ENCODE measurements around the gene EVI5L.
"Not testable (repeated sequence)": the region's sequence is repeated elsewhere in the genome, so short reads cannot be mapped to it uniquely, and the experiment has no call there.

Gene EVI5L

DNA sequence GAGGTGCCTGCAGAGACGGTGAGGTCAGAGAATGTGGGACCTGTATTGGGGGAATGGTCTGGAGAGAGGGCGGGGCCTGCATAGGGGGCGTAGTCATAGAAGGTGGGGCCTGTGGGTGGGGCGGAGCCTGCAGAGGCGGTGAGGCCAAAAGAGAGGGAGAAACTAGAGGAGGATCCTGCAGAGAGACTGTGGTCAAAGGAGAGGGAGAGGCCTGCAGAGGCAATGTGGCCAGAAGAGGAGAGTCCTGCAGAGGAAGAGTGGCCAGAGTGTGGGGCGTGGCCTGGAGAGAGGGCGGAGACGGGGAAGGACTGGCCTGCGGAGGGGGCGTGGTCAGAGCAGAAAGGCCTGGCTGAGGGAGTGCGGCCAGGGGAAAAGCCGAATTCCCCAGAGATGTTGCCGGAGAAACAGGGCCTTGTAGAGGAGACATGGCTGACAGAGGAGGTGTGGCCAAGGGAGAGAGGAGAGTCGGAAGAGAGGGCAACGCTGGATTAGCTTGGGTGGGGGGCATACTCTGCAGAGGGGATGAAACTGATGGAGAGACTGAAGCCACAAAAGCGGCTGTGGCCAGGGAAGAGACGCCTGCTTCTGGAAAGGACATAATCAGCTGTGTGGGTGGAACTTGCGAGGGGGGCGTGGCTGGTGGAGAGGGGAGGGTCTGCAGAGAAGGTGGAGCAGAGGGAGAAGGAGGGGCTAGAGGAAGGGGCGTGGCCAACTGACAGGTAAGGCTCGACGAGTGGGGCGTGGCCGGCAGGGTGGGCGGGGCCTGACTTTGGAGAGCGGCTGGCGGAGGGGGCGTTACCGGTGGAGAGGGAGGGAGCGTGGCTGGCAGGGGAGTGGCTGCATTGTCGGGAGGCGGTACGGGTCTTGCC, 41.7 kb downstream of the EVI5L start:
- DNase-seq (ENCODE audit: extremely low read depth in 1 of 2, low read depth in 1 of 2), result peak; percentile 61 to 88

DNA sequence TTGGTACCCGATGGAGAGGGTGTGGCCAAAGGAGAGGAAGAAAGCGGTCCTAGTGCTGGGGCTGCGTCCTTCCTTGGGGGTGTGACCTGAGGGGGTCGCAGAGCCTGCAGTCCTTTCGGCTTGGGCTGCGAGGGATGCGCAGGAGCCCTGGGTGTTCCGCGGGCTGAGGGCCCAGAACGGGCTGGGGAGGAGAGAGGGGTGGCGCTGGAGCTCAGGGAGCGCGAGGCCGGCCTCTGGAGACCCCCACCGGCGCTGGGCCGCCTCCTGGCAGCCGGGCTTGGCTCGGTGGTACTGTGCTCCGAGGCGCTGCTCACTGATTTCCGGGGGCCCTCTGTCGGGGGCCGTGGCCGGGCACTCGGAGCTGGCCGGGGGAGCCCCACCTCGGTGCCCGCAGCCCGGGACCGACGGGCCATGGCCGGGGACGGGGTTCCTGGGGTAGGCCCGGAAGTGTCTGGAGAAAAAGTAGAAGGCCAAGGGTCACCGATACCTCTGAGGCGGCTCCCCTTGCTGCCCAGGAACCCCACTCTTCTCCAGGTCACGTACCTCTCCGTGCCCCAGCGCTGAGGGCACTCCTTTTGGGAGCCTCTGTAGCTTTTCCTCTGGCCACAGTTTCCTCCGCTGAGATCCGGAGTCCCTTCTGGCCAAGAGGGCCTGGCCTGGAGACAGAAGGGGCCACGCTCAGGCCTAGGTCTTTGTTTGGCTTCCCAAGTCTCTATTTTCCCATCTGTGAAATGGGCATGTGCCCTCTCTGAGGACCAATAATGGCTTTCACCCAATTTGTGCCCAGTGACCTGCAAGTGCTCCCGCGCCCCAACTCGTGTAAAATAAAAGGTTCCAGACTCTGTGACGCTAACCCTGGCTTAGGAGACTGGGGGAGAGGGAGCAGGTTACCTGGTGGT, 42.5 kb downstream of the EVI5L start:
- no peak for DNase-seq (ENCODE audit: extremely low read depth in 1 of 2, low read depth in 1 of 2)

DNA sequence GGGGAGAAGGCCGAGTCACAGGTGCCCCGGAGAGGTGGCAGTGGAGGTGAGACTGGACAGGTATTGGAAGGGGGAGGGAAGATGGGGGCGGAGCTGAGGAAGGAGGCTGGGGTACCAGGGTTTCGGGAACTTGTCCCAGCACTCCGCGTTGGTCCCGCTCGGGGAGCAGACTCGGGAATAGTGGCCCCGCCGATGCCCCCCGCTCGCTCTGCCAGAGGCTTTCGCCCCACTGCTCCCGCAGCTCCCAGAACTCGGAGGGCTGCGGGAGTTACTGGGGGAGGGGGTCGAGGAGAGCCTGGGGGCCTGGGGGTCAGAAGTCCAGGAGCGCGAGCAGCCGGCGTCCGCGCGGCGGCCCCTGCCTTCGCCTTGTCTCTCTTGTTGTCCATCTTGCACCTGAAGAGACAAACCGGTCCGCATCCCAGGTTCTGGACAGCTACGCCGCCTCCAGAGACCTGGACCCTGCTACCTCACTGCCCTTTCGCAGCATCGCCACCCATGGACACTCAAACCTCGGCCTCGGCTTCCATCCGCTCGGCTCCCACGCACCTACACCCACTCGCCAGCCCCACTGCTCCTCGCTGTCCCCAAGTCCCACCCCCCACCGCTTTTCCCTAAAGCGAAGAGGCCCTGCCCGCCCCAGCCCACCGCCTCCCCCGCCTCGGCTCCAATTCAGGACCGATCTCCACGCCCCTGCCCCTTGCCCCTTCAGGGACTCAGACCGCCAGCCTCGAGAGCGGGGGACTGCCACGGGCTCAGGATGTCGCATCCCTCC, 43.5 kb downstream of the EVI5L start:
- no peak for DNase-seq (ENCODE audit: extremely low read depth in 1 of 2, low read depth in 1 of 2)

DNA sequence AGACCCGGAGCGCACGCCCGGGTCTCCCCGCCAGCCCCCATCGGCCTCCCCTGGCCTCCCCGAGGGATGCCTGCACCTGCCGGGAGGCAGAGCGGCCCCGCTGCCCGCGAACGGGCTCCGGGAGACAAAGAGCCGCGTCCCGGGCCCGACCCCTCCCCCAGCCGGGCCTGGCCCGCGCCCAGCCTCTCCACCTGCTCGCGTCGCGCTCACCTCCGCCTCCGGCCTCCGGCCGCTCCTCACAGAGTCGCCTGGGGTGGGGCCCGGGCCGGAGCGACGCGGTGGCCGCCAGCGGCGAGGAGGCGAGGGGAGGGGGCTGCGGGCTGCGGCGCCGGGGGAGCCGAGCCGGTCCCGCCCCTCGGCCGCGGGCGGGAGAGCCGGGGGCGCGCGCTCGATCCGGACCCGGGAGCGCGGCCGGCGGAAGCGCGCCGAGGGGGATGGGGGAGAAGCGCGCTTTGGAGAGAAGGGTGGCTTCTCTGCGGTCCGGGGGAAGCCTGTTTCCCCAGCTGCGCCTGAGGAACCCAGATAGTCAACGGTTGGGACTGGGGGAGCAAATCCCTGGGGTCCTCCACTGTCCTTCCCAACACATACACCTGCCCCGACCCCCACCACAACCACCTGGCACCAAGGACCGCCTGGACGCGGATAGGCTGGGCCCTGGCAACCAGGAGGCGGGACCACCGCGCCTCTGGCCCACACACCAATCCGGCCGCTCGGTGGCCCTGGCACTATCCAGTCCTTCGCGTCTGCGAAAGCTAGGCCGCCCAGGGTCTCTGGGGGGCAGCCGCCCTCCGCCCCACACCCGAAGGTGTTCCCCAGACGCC, 44.3 kb downstream of the EVI5L start, which contains the start of gene PRR36:
PRR36 (minus strand) TSS at position 315 of the 821 bp plus-strand sequence. CDS start 701 bp downstream, outside the sequence.
- DNase-seq (ENCODE audit: extremely low read depth in 1 of 2, low read depth in 1 of 2), result no peak

DNA sequence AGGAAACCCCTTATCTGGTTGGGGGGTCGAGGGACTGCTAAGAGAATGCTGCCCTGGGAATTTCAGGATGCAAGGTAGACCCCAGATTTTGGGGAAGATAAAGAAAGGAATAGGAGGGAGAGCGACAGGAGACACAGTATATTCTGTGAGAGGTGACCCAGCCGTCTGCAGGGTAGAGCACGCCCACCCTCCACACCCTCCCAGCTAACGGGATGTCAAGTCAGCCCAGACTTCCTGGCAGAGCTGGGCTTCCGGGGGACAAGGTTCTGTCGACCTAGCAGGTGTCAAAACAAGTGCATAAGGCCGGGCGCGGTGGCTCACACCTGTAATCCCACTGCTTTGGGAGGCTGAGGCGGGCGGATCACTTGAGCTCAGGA, 44.9 kb downstream of the EVI5L start:
- DNase-seq (ENCODE audit: extremely low read depth in 1 of 2, low read depth in 1 of 2), result no peak

DNA sequence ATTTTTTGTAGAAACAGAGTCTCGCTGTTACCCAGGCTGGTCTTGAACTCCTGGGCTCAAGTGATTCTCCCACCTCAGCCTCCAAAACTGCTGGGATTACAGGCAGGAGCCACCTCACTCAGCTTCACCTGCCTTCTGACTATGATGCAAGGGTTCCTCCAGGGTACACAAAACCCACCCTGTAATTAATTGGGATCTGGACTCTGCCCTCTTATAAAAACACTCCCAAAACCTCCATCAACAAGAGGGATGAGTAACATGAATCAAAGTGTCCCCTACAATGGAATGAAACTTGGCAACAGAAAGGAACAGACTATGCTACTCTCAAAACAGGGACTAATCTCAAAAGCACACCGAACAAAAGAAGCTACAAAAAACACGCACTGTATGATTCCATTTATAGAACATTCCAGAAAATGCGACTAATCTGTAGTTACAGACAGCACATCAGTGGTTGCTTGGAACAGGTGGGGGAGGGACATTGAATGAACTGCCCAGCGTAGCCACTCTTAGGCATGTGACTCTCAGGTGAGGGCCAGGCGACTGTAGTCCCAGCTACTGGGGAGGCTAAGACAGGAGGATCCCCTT, 47.3 kb downstream of the EVI5L start:
- no peak for DNase-seq (ENCODE audit: extremely low read depth in 1 of 2, low read depth in 1 of 2)

DNA sequence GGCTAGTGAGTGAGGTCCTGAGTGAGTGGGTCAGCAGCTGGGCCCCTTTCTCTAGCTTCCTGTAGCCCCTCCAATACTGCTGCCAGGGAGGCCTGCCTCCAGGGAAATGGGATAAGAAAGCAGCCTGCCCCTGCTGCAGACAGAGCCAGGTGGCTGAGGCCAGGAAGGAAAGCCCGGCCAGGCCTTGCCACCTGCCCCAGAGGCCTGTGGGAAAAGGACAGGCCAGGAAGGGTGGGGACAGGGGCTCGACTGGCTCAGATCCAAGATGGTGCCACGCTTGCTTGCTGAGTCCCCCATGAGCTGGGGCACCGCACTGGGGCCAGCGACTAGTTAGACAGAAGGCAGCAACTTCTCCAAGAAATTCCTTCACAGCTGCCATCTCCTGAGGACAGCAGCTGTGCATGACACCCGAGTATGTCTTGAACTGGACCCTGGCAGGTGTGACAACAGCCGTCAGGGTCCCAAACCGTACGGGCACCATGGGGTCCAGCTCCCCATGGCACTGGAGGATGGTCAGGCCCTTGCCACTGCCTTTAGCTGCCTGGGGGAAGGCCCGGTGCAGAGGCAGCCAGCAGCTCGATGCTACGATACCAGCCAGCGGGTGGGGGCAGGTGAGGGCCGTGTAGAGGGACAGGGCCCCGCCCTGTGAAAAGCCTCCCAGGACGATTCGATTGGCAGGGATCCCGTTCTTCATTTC, 49.2 kb downstream of the EVI5L start:
- DNase-seq (ENCODE audit: extremely low read depth in 1 of 2, low read depth in 1 of 2), result no peak

DNA sequence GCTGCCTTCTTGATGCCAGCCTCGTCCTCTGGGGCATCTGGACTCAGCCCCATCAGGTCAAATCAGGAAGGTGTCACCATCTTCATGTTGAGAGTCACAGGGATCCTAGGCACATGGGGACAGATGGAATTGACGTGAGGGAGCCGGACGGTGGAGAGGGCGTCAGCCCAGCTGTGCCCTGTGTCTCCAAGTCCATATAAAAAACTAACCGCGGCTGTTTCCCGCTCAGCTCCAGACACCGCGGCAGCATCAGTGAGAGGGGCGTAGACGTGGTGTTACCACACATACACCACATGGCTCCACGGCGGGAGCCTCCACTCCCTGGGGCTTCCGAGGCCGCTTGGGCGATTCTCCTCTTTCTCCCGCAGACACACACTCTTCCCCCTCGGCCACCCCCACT, 49.8 kb downstream of the EVI5L start:
- no peak for DNase-seq (ENCODE audit: extremely low read depth in 1 of 2, low read depth in 1 of 2)

DNA sequence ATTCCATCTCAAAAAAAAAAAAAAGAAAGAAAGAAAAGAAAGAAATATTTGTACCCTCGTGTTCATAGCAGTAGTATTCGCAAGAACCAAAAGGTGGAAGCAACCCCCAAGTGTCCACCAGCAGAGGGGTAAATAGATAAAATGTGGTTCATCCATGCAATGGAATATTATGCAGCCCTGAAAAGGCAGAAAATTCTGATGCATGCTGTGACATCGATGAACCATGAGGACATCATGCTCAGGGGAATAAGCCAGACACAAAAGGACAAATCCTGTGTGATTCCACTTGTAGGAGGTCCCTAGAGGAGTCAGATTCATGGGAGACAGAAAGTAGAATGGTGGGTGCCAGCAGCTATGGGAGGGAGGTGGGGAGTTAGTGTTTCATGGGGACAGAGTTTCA, 51.9 kb downstream of the EVI5L start:
- no peak for DNase-seq (ENCODE audit: extremely low read depth in 1 of 2, low read depth in 1 of 2)

DNA sequence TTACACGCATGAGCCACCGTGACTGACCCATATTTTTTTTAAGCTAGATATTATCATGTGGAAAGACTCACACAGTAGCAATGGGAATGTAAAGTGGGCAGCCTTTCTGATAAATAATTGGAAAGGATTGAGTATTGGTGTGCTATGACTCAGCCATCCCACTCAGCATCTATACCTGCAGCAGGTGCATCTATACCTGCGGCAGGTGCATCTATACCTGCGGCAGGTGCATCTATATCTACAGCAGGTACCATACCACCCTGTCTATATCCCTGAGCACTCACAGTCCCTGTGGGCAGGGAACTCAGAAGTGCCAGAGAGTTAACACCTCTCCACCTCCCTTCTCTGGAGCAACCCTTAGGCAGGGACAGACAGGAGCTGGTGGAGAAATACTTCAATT, 53.1 kb downstream of the EVI5L start:
- DNase-seq (ENCODE audit: extremely low read depth in 1 of 2, low read depth in 1 of 2), result no peak

DNA sequence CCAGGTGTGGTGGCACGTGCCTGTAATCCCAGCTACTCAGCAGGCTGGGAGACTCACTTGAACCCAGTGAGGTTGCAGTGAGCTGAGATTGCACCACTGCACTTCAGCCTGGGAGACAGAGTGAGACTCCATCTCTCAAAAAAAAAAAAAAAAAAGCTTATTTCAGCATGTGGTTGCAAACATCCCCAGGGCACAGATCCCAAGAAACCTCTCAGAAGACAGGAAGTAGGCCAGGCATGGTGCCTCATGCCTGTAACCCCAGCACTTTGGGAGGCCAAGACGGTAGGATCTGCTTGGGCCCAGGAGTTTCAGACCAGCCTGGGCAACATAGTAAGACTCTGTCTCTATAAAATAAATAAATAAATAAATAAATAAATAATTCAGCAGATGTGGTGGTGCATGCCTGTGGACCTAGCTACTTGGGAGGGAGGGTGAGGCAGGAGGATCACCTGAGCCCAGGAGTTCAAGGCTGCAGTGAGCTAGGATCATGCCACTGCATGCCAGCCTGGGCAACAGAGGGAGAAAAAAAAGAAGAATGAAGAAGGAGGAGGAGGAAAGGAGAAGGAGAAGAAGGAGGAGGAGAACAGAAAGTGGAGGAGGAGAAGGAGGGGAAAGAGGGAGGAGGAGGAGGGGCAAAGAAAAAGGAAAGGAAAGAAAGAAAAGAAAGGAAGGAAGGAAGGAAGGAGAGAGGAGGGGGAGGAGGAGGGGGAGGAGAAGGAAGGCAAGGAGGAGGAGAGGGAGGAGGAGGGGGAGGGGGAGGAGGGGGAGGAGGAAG, 54.0 kb downstream of the EVI5L start:
- DNase-seq (ENCODE audit: extremely low read depth in 1 of 2, low read depth in 1 of 2), result no peak

DNA sequence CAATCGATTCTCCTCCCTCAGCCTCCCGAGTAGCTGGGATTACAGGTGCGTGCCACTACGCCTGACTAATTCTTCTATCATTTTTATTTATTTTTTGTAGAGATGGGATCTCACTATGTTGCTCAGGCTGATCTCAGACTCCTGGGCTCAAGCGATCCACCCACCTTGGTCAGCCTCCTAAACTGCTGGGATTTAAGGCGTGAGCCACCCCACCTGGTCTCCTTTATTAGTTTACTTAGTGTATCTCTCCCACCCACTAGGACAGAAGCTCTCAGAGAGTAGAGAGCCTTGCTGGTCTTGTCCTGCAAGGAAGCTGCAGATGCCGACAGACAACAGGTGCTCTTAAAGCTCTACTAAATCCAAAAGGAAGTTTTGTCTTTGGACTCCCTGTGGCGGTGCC, 55.8 kb downstream of the EVI5L start:
- no peak for DNase-seq (ENCODE audit: extremely low read depth in 1 of 2, low read depth in 1 of 2)

DNA sequence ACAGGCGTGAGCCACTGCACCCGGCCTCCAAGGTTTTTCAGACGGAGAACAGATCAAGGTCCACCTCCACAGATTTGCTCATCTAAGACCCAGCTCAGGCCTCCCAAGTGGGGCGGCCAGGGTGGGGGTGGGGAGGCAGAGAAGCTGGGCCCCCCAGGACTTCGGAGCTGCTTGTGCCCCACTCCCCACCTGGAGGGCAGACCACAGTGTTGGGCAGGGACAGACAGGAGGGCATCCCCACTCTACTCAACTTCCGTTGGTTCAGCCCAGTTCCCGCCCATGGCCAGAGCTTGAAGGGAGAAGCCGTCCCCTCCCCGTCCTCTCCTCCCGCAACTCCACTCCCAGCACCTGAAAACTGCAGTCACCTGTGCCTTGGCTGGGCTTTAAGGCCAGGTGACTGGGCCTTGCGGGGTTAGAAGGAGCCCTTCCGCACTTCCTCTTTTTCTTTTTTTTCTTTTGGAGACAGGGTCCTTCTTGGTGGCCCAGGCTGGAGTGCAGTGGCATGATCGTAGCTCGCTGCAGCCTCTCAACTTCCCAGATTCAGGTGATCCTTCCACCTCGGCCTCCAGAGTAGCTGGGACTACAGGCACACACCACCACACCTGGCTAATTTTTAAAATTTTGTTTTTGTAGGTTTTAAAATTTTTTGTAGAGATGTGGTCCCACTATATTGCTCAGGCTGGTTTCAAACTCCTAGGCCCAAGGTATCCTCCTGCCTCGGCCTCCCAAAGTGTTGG, 57.6 kb downstream of the EVI5L start:
- DNase-seq (ENCODE audit: extremely low read depth in 1 of 2, low read depth in 1 of 2), result no peak

DNA sequence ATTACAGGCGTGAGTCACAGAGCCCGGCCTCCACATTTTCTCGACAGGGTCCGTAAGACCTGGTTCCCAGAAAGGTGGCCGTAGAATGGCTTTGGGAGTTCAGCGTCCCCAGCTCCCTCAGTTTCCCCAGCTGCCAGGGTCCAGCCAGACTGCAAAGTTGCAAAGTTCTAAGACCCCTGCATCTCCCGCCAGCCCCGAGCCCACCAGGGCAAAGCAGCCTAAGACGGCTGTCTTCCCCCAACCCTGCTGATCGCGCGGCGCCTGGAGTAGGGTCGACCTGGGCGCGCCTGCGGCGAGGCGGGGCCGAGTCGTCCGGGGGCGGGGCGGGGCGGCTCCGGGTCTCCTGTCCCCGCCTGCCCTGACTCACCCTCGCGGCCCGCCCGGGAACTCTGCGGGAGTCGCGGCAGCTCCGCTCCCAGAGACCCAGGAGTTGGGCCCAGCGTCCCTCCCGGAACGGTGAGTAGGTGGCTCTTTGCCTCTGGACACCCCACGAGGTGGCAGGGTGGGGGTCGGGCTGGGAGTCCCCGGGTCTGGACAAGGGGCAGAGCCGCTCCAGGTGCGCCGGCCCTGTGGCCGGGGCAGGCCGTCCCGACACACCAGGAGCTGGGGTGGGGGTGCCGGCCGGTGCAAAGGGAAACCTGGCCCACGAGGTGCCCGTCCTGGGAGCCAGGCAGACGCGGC, 58.3 kb downstream of the EVI5L start, which contains the start of gene LRRC8E:
LRRC8E (plus strand) TSS at position 366 of the 681 bp plus-strand sequence. CDS start 7,094 bp downstream, outside the sequence.
- DNase-seq (ENCODE audit: extremely low read depth in 1 of 2, low read depth in 1 of 2), result peak in 1 of 2 donors; percentile 26

DNA sequence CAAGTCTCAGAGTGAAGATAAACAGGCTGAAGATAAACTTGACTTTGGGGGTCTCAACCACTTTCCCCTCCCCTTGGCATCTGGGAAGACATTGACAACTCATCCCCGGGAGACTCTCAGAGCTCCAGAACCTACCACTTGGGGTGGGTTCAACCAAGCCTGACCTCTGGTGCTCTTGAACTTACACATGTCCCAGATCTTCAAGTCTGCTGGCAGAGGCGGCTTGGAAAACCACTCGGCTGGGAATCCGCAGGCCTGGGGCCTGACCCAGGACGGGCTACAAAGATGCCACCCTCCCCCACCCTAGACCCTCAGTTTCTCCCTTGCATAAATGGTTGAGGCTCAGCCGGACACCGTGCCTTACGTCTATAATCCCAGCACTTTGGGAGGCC, 58.8 kb downstream of the EVI5L start:
- DNase-seq (ENCODE audit: extremely low read depth in 1 of 2, low read depth in 1 of 2), result no peak

DNA sequence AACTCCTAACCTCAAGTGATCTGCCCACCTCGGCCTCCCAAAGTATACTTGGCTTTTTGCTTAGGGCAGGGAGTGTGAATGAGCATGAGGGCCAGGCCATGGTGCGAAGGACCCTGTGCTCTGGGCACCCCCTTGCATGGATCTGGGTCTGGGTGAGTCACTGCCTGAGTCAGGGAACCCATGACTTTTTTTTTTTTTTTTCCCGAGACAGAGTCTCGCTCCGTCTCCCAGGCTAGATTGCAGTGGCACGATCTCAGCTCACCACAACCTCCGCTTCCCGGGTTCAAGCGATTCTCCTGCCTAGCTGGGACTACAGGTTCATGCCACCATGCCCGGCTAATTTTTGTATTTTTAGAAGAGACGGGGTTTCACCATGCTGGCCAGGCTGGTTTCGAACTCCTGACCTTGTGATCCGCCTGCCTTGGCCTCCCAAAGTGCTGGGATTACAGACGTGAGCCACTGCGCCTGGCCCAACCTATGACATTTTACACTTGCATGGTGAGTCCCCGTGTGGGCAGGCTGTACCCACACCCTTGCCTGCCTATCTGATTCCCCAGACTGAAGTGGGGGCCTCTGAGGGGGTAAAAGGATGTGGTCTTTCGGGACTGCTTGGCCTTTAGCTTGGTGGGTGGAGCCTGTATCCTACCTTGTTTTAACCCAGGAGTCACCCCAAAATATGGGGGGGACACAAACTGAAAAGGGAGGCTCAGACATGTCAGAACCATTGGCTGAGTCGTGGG, 63.5 kb downstream of the EVI5L start:
- DNase-seq (ENCODE audit: extremely low read depth in 1 of 2, low read depth in 1 of 2), result not testable (repeated sequence)
